ENCODE results near the gene PES1. TPM values are rescaled to one million over a fixed set of nuclear protein-coding genes. Genes with fewer than 3 reads are reported as not detected.

Gene PES1
- total RNA-seq, 1 donor from 2014 or later, result 68.2 TPM

DNA sequence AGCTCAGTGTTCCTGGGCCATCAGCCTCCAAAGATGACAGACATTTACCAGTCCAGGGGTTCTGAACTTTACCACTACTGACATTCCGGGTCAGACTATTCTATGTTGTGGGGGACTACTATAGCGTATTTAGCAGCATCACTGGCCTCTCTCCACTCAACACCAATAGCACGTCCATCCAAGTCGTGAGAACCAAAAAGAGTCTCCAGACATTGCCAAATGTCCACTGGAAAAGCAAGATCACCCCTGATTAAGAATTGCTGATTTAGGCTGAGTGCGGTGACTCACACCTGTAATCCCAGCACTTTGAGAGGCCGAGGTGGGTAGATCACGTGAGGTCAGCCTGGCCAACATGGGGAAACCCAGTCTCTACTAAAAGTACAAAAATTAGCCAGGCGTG is 5.3 kb downstream of the PES1 start:
- Mint-ChIP-seq H3K4me3 (no peak overlapping the region), H3K27me3 (ENCODE audit: low read depth) (no peaks in the 10 kb centered on the region), H3K9me3 (no peaks in the 10 kb centered on the region), H3K27ac (no peak overlapping the region), H3K36me3 (peaks cover 18% of the 10 kb centered on the region), H3K4me1 (peaks cover 2% of the 10 kb centered on the region)
- no peak for TF ChIP-seq CTCF (IDR thresholded peaks at IDR 0.05; ENCODE audit: unreplicated experiment)
- DNase-seq (ENCODE audit: low spot score in 2 of 2, unreplicated experiment in 2 of 2), result no peak

DNA sequence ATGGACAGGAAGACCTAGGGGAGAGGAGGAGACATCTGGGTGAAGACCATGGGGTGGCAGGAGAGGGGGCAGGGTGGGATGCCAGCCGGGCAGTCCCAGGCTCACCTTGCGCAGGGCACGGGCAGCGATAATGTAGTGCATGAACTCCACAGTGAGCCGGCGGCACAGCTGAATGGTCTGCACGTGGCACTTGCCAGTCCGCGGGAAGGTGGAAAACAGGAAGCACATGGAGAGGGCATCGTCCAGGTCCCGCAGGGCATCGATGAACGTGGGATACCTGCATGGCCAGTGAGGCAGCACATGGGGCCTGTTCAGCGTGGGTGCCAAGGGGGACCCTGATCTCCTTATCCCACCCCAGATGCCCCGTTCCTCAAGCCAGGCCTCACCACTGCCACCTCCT is 7.3 kb downstream of the PES1 start:
- Mint-ChIP-seq H3K36me3 (peaks cover 26% of the 10 kb centered on the region), H3K9me3 (no peaks in the 10 kb centered on the region), H3K4me3 (no peak overlapping the region), H3K4me1 (no peaks in the 10 kb centered on the region), H3K27ac (no peak overlapping the region), H3K27me3 (ENCODE audit: low read depth) (no peaks in the 10 kb centered on the region)
- no peak for DNase-seq (ENCODE audit: low spot score in 2 of 2, unreplicated experiment in 2 of 2)
- TF ChIP-seq CTCF (IDR thresholded peaks at IDR 0.05; ENCODE audit: unreplicated experiment), result no peak

DNA sequence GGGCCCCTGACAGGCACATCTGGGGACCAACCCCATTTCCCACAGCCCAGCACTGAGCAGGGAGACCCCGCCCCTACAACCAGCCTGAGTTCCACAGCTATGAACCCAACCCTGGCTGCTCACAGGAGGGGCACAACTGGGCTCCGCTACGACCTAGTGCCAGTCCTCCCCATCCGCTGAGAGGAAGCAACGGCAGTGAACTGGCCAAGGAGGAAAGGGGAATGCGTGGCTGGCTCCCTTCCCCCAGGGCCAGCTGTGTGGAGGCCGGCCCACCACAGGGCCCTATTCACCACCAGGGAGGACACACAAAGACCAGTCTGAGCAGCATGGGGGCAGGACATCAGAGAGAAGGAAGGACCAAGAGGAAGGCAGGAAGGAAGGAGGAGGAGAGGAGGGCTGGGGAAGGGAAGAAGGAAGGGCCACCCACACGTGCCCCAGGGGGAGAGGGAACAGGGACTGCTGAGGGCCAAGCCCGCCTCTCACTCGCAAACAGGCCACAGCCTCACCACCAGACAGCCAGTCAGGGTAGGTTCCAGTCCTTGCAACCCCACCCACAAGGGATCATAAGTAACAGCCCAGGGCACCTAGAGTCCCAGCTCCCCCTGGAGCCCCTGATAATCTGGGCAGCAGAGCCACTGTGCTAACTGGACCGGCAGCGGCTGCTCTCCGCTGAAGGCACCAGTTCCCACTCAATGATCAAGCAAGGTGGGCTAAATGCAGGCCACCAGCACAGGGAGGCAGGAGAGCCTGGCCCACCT is 8.7 kb downstream of the PES1 start:
- no peaks in the 10 kb centered on the region for H3K4me1 Mint-ChIP-seq
- no peaks in the 10 kb centered on the region for H3K9me3 Mint-ChIP-seq
- DNase-seq (ENCODE audit: low spot score in 2 of 2, unreplicated experiment in 2 of 2), result no peak
- H3K27me3 Mint-ChIP-seq (ENCODE audit: low read depth), result no peaks in the 10 kb centered on the region
- H3K27ac Mint-ChIP-seq, result no peak overlapping the region
- peaks cover 33% of the 10 kb centered on the region for H3K36me3 Mint-ChIP-seq
- H3K4me3 Mint-ChIP-seq, result no peak overlapping the region
- TF ChIP-seq CTCF (IDR thresholded peaks at IDR 0.05; ENCODE audit: unreplicated experiment), result no peak

GRCh38 chr22:30582051-30582450 is 9.7 kb downstream of the PES1 start:
- peaks cover 30% of the 10 kb centered on the region for H3K36me3 Mint-ChIP-seq
- no peak for TF ChIP-seq CTCF (IDR thresholded peaks at IDR 0.05; ENCODE audit: unreplicated experiment)
- H3K9me3 Mint-ChIP-seq, result no peaks in the 10 kb centered on the region
- H3K4me1 Mint-ChIP-seq, result no peaks in the 10 kb centered on the region
- no peak overlapping the region for H3K27ac Mint-ChIP-seq
- no peaks in the 10 kb centered on the region for H3K27me3 Mint-ChIP-seq (ENCODE audit: low read depth)
- no peak overlapping the region for H3K4me3 Mint-ChIP-seq
- no peak for DNase-seq (ENCODE audit: low spot score in 2 of 2, unreplicated experiment in 2 of 2)

DNA sequence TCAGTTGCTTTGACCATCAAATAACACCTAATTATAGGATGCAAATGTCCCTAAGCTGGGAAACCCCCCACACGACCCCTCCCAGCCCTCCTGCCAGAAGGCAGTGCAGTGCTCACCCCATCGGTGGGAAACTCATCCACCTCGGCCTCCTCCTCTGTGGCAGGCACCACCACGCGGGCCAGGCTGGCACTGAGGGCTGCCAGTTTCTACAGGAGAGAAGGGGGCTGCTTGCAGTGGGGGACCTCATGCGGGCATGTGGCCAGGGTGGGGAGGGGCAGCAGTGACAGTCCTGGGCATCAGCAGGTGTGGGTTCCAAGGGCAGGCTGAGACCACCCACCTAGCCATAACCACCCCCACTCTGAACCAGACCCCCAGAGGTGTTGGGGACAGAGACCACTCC is 10.8 kb downstream of the PES1 start:
- DNase-seq (ENCODE audit: low spot score in 2 of 2, unreplicated experiment in 2 of 2), result no peak
- Mint-ChIP-seq H3K36me3 (peaks cover 29% of the 10 kb centered on the region), H3K27me3 (ENCODE audit: low read depth) (no peaks in the 10 kb centered on the region), H3K4me3 (no peak overlapping the region), H3K9me3 (no peaks in the 10 kb centered on the region), H3K4me1 (no peaks in the 10 kb centered on the region), H3K27ac (no peak overlapping the region)
- no peak for TF ChIP-seq CTCF (IDR thresholded peaks at IDR 0.05; ENCODE audit: unreplicated experiment)
